Mesendoderm (in vitro differentiated cells): ENCODE measurements around the gene UGT2B7.

Experiments
- DNase-seq: peaks from one replicate; pipeline ENCODE4 v3.0.0; 2013
- H2AK5ac ChIP-seq: 2 replicates; pipeline ENCODE4 v1.6.1; 2013; ENCODE audit warnings: low read length, inconsistent platforms
- H2BK120ac ChIP-seq: 2 replicates; pipeline ENCODE4 v1.6.1; 2013; ENCODE audit warnings: low read depth, mild to moderate bottlenecking, low read length, moderate library complexity, mixed read lengths
- H2BK15ac ChIP-seq: replicated peaks from 2 replicates; pipeline ENCODE4 v1.6.1; 2013; ENCODE audit warnings: low read depth, mild to moderate bottlenecking, moderate library complexity
- H2BK5ac ChIP-seq: 2 replicates; pipeline ENCODE4 v1.6.1; 2013; ENCODE audit warnings: low read length, inconsistent platforms
- H3K18ac ChIP-seq: 2 replicates; pipeline ENCODE4 v1.6.1; 2013; ENCODE audit warnings: mild to moderate bottlenecking, low read length, mixed read lengths
- H3K23ac ChIP-seq: one replicate; pipeline ENCODE4 v1.6.1; 2013; ENCODE audit warnings: low read length
- H3K27ac ChIP-seq: 2 replicates; pipeline ENCODE4 v1.5.1; 2013; ENCODE audit warnings: low read depth, mild to moderate bottlenecking, inconsistent platforms, low read length, moderate library complexity
- H3K27me3 ChIP-seq: 2 replicates; pipeline ENCODE4 v1.6.1; 2013; ENCODE audit warnings: low read length, control low read depth, mild to moderate bottlenecking, inconsistent platforms; ENCODE audit not compliant: insufficient read depth, poor library complexity
- H3K36me3 ChIP-seq: 2 replicates; pipeline ENCODE4 v1.6.1; 2013; ENCODE audit warnings: low read length, inconsistent platforms; ENCODE audit not compliant: control insufficient read depth, insufficient read depth
- H3K4ac ChIP-seq: one replicate; pipeline ENCODE4 v1.6.1; 2013; ENCODE audit warnings: low read depth, mild to moderate bottlenecking, low read length, moderate library complexity
- H3K4me1 ChIP-seq: 2 replicates; pipeline ENCODE4 v1.6.1; 2013; ENCODE audit warnings: low read depth, low read length, inconsistent platforms; ENCODE audit not compliant: control insufficient read depth
- H3K4me2 ChIP-seq: 2 replicates; pipeline ENCODE4 v1.6.1; 2013; ENCODE audit warnings: low read length
- H3K4me3 ChIP-seq: 2 replicates; pipeline ENCODE4 v1.5.1; 2013; ENCODE audit warnings: mild to moderate bottlenecking, low read length
- H3K56ac ChIP-seq: one replicate; pipeline ENCODE4 v1.6.1; 2013; ENCODE audit warnings: low read length
- H3K79me1 ChIP-seq: 2 replicates; pipeline ENCODE4 v1.6.1; 2013; ENCODE audit warnings: low read length, inconsistent platforms
- H3K79me2 ChIP-seq: 2 replicates; pipeline ENCODE4 v1.6.1; 2013; ENCODE audit warnings: mild to moderate bottlenecking, low read length; ENCODE audit not compliant: control insufficient read depth, insufficient read depth
- H3K9ac ChIP-seq: 2 replicates; pipeline ENCODE4 v1.6.1; 2013; ENCODE audit warnings: low read length, inconsistent platforms
- H4K5ac ChIP-seq: one replicate; pipeline ENCODE4 v1.6.1; 2013; ENCODE audit warnings: low read length
- H4K8ac ChIP-seq: one replicate; pipeline ENCODE4 v1.6.1; 2013; ENCODE audit warnings: low read depth, mild to moderate bottlenecking, control low read depth, low read length, moderate library complexity
- WGBS: extraction: QIAGEN DNeasy Blood & Tissue Kit; methylation state at CpG from one replicate; pipeline ENCODE4 v1.1.7; 2013; ENCODE audit warnings: low lambda C conversion rate, missing lambda C conversion rate; ENCODE audit not compliant: insufficient coverage; ENCODE audit errors: extremely low coverage; 5-methylcytosine and 5-hydroxymethylcytosine counted together

The UGT2B7 gene

DNA sequence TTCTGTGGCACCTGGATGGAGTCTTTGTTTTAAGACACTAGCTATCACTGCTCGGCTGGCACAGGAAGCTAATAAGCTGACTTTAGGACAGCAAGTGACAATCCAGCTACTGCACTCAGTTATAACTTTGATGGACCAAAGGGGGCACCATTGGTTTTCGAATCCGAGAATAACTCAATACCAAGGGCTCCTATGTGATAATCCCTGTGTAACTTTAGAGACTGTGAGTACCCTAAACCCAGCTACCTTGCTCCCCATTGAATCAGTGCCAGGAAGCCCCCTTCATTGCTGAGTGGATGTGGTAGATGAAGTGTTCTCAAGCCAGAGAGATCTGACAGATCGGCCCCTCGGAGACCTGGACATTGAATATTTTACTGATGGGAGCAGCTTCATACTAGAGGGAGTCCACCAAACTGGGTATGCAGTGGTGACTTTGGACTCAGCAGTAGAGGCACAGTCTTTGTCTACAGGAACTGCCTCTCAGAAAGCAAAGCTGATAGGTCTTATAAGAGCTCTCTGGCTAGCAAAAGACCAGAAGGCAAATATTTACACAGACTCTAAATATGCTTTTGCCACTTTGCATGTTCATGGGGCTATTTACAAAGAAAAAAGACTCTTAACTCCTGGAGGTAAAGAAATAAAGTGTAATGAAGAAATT is 35.5 kb upstream of the UGT2B7 start:
- no peaks in the 10 kb centered on the region for H3K4me1 ChIP-seq
- H3K27me3 ChIP-seq: no peaks in the 10 kb centered on the region
- no peaks in the 10 kb centered on the region for H3K79me2 ChIP-seq
- no peak overlapping the region for H3K56ac ChIP-seq
- H3K4me2 ChIP-seq: no peak overlapping the region
- H4K5ac ChIP-seq: no peak overlapping the region
- no peak overlapping the region for H3K27ac ChIP-seq
- peak; percentile 30 for DNase-seq
- no peak overlapping the region for H2BK5ac ChIP-seq
- no peak overlapping the region for H2BK120ac ChIP-seq
- no peaks in the 10 kb centered on the region for H3K36me3 ChIP-seq
- H3K9ac ChIP-seq: no peak overlapping the region
- no peak overlapping the region for H4K8ac ChIP-seq
- no CpG with 5 or more reads among the region's 5 CpGs for WGBS
- H3K79me1 ChIP-seq: no peaks in the 10 kb centered on the region
- no peak overlapping the region for H3K4me3 ChIP-seq
- H3K4ac ChIP-seq: no peak overlapping the region
- no peak overlapping the region for H3K18ac ChIP-seq
- H3K23ac ChIP-seq: no peak overlapping the region
- no peak overlapping the region for H2BK15ac ChIP-seq
- H2AK5ac ChIP-seq: no peak overlapping the region

GRCh38 chr4:69064391-69064790 is 31.9 kb upstream of the UGT2B7 start:
- Histone ChIP-seq H2BK120ac (no peak overlapping the region), H3K4me1 (no peaks in the 10 kb centered on the region), H3K23ac (no peak overlapping the region), H3K79me1 (no peaks in the 10 kb centered on the region), H3K9ac (no peak overlapping the region), H2BK5ac (no peak overlapping the region), H4K8ac (no peak overlapping the region), H3K56ac (no peak overlapping the region), H3K36me3 (no peaks in the 10 kb centered on the region), H3K4me2 (no peak overlapping the region), H2BK15ac (no peak overlapping the region), H3K4me3 (no peak overlapping the region), H3K27me3 (no peaks in the 10 kb centered on the region), H3K27ac (no peak overlapping the region), H4K5ac (no peak overlapping the region), H3K18ac (no peak overlapping the region), H3K4ac (no peak overlapping the region), H3K79me2 (no peaks in the 10 kb centered on the region), H2AK5ac (no peak overlapping the region)
- no peak for DNase-seq
- WGBS: no CpG with 5 or more reads among the region's 3 CpGs

- no peaks in the 10 kb centered on the region for H3K36me3 ChIP-seq
- no peaks in the 10 kb centered on the region for H3K79me1 ChIP-seq
- H3K9ac ChIP-seq: no peak overlapping the region
- no peak overlapping the region for H3K27ac ChIP-seq
- H3K4me3 ChIP-seq: no peak overlapping the region
- H3K56ac ChIP-seq: no peak overlapping the region
- no peak for DNase-seq
- H2AK5ac ChIP-seq: no peak overlapping the region
- no peaks in the 10 kb centered on the region for H3K79me2 ChIP-seq
- no peaks in the 10 kb centered on the region for H3K4me1 ChIP-seq
- H3K23ac ChIP-seq: no peak overlapping the region
- no peak overlapping the region for H3K4ac ChIP-seq
- no peak overlapping the region for H4K5ac ChIP-seq
- no peak overlapping the region for H3K18ac ChIP-seq
- H2BK15ac ChIP-seq: no peak overlapping the region
- H3K4me2 ChIP-seq: no peak overlapping the region
- no peak overlapping the region for H4K8ac ChIP-seq
- H2BK120ac ChIP-seq: no peak overlapping the region
- H3K27me3 ChIP-seq: no peaks in the 10 kb centered on the region
- H2BK5ac ChIP-seq: no peak overlapping the region
Measured at GRCh38 chr4:69066945-69067344, 29.3 kb upstream of the UGT2B7 start.

- no peak overlapping the region for H2BK120ac ChIP-seq
- no peaks in the 10 kb centered on the region for H3K27me3 ChIP-seq
- no peak overlapping the region for H2AK5ac ChIP-seq
- no peaks in the 10 kb centered on the region for H3K79me1 ChIP-seq
- no peak overlapping the region for H3K4me2 ChIP-seq
- H3K36me3 ChIP-seq: no peaks in the 10 kb centered on the region
- H2BK5ac ChIP-seq: no peak overlapping the region
- H4K5ac ChIP-seq: no peak overlapping the region
- no peak overlapping the region for H4K8ac ChIP-seq
- H3K56ac ChIP-seq: no peak overlapping the region
- no peak overlapping the region for H3K4me3 ChIP-seq
- no peak overlapping the region for H3K27ac ChIP-seq
- no peaks in the 10 kb centered on the region for H3K4me1 ChIP-seq
- no peak overlapping the region for H3K23ac ChIP-seq
- no peak overlapping the region for H3K9ac ChIP-seq
- WGBS: no CpG with 5 or more reads among the region's 2 CpGs
- H2BK15ac ChIP-seq: no peak overlapping the region
- H3K79me2 ChIP-seq: no peaks in the 10 kb centered on the region
- DNase-seq: no peak
- no peak overlapping the region for H3K18ac ChIP-seq
- H3K4ac ChIP-seq: no peak overlapping the region
Measured at GRCh38 chr4:69069085-69069484, 27.2 kb upstream of the UGT2B7 start.

GRCh38 chr4:69070590-69070989 is 25.7 kb upstream of the UGT2B7 start:
- Histone ChIP-seq H3K27ac (no peak overlapping the region), H3K36me3 (no peaks in the 10 kb centered on the region), H2AK5ac (no peak overlapping the region), H3K79me2 (no peaks in the 10 kb centered on the region), H3K56ac (no peak overlapping the region), H2BK5ac (no peak overlapping the region), H3K4me2 (no peak overlapping the region), H3K79me1 (no peaks in the 10 kb centered on the region), H4K5ac (no peak overlapping the region), H2BK15ac (no peak overlapping the region), H4K8ac (no peak overlapping the region), H3K4me1 (no peaks in the 10 kb centered on the region), H2BK120ac (no peak overlapping the region), H3K27me3 (no peaks in the 10 kb centered on the region), H3K4me3 (no peak overlapping the region), H3K18ac (no peak overlapping the region), H3K4ac (no peak overlapping the region), H3K23ac (no peak overlapping the region), H3K9ac (no peak overlapping the region)
- WGBS: no CpG with 5 or more reads among the region's 2 CpGs
- DNase-seq: no peak

- Histone ChIP-seq H2BK5ac (no peak overlapping the region), H3K27me3 (no peaks in the 10 kb centered on the region), H2BK120ac (no peak overlapping the region), H3K4me1 (no peaks in the 10 kb centered on the region), H3K79me1 (no peaks in the 10 kb centered on the region), H3K4ac (no peak overlapping the region), H3K4me2 (no peak overlapping the region), H3K36me3 (no peaks in the 10 kb centered on the region), H2BK15ac (no peak overlapping the region), H3K56ac (no peak overlapping the region), H4K5ac (no peak overlapping the region), H3K4me3 (no peak overlapping the region), H3K18ac (no peak overlapping the region), H3K9ac (no peak overlapping the region), H3K23ac (no peak overlapping the region), H2AK5ac (no peak overlapping the region), H3K27ac (no peak overlapping the region), H3K79me2 (no peaks in the 10 kb centered on the region), H4K8ac (no peak overlapping the region)
- no CpG with 5 or more reads among the region's 1 CpG for WGBS
- DNase-seq: no peak
Measured at GRCh38 chr4:69071286-69071685, 25.0 kb upstream of the UGT2B7 start.
